PC-9 (cell line): Measurements from ENCODE around the gene ENG.

ENCODE experiments used
- EZH2 ChIP-seq: fragments of 200-600 bp; sonication (generic); IDR thresholded peaks from 2 replicates; pipeline ENCODE4 v1.8.0; 2017; ENCODE audit warnings: antibody characterized with exemption, low read depth
- TF ChIP-seq, protein P1 (sequence below): fragments of 200-600 bp; sonication (generic); conservative IDR thresholded peaks from 2 replicates; pipeline ENCODE4 v1.6.1; 2017; ENCODE audit warnings: mixed run types, antibody characterized with exemption, mild to moderate bottlenecking, moderate library complexity

DNA sequence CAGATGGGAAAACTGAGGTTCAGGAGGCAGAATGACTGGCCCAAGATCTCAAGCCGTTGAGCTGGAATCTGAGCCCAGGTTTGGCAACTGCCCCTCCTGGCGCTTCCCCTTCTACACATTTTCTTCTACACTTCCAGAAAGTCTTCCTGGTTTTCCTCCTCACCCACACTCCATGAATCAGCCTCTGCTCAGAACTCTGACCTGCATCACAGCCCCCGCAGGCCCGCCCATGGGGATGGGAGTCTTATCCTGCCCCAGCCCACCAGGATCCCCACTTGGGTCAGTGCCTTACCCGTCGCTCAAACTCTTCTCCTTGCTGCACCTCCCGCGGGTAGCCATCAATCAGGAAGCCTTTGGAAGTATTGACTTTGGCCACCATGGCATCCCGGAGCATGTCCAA lies 17.1 kb upstream of the ENG start:
- TF ChIP-seq, protein P1, sequence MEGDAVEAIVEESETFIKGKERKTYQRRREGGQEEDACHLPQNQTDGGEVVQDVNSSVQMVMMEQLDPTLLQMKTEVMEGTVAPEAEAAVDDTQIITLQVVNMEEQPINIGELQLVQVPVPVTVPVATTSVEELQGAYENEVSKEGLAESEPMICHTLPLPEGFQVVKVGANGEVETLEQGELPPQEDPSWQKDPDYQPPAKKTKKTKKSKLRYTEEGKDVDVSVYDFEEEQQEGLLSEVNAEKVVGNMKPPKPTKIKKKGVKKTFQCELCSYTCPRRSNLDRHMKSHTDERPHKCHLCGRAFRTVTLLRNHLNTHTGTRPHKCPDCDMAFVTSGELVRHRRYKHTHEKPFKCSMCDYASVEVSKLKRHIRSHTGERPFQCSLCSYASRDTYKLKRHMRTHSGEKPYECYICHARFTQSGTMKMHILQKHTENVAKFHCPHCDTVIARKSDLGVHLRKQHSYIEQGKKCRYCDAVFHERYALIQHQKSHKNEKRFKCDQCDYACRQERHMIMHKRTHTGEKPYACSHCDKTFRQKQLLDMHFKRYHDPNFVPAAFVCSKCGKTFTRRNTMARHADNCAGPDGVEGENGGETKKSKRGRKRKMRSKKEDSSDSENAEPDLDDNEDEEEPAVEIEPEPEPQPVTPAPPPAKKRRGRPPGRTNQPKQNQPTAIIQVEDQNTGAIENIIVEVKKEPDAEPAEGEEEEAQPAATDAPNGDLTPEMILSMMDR, result no peak
- TF ChIP-seq EZH2, result no peak
